Measurements from ENCODE around the gene SP100. TPM values are rescaled to one million over a fixed set of nuclear protein-coding genes. Genes with fewer than 3 reads are reported as not detected.

The SP100 gene
- total and polyA plus RNA-seq, 2 donors (not counting 1 experiment from before 2014, with no cell fraction given), result 106 to 120 TPM

- no peak for TF ChIP-seq EZH2 (IDR thresholded peaks at IDR 0.05; ENCODE audit: low read length, missing control alignments)
- TF ChIP-seq CTCF (conservative IDR thresholded peaks at IDR 0.05 in 1 of 2, IDR thresholded peaks at IDR 0.05 in 1 of 2; ENCODE audit: low read depth in 1 of 2, low read length in 2 of 2), result no peak
- no peaks in the 10 kb centered on the region for H4K20me1 ChIP-seq (ENCODE audit: control insufficient read depth, extremely low read depth, insufficient read depth, low read length)
- no peaks in the 10 kb centered on the region for H3K9me3 ChIP-seq (ENCODE audit: control insufficient read depth, insufficient read depth, low read depth, low read length)
- no peak overlapping the region for H3K27ac ChIP-seq (ENCODE audit: insufficient read depth, low read length)
- no peaks in the 10 kb centered on the region for H3K4me1 ChIP-seq (ENCODE audit: control insufficient read depth, extremely low read depth, insufficient read depth, low read length)
- no peaks in the 10 kb centered on the region for H3K36me3 ChIP-seq (ENCODE audit: control insufficient read depth, insufficient read depth, low read length)
- no peak overlapping the region for H3K9ac ChIP-seq (ENCODE audit: insufficient read depth, low read length)
- H3K4me3 ChIP-seq (replicated peaks in 1 of 4; ENCODE audit: control extremely low read depth in 1 of 4, insufficient read depth in 1 of 4, low read depth in 3 of 4, low read length in 4 of 4), result no peak overlapping the region
- H3K79me2 ChIP-seq (ENCODE audit: control insufficient read depth, insufficient read depth, low read length), result no peaks in the 10 kb centered on the region
- H3K27me3 ChIP-seq (ENCODE audit: control insufficient read depth, insufficient read depth, low read length), result no peaks in the 10 kb centered on the region
- no peak overlapping the region for H2AFZ ChIP-seq (ENCODE audit: low read length)
- no peak for DNase-seq (ENCODE audit: low read depth in 2 of 2)
- no peak overlapping the region for H3K4me2 ChIP-seq (ENCODE audit: extremely low read depth, insufficient read depth, low read length)
Observed at GRCh38 chr2:230589497-230590015, 173.6 kb downstream of the SP100 start.

GRCh38 chr2:230590333-230590732 is 174.3 kb downstream of the SP100 start:
- H3K36me3 ChIP-seq (ENCODE audit: control insufficient read depth, insufficient read depth, low read length), result no peaks in the 10 kb centered on the region
- H3K27ac ChIP-seq (ENCODE audit: insufficient read depth, low read length), result no peak overlapping the region
- H3K79me2 ChIP-seq (ENCODE audit: control insufficient read depth, insufficient read depth, low read length), result no peaks in the 10 kb centered on the region
- no peak overlapping the region for H3K9ac ChIP-seq (ENCODE audit: insufficient read depth, low read length)
- H3K4me2 ChIP-seq (ENCODE audit: extremely low read depth, insufficient read depth, low read length), result no peak overlapping the region
- no peak for TF ChIP-seq EZH2 (IDR thresholded peaks at IDR 0.05; ENCODE audit: low read length, missing control alignments)
- no peak for TF ChIP-seq CTCF (conservative IDR thresholded peaks at IDR 0.05 in 1 of 2, IDR thresholded peaks at IDR 0.05 in 1 of 2; ENCODE audit: low read depth in 1 of 2, low read length in 2 of 2)
- no peaks in the 10 kb centered on the region for H3K4me1 ChIP-seq (ENCODE audit: control insufficient read depth, extremely low read depth, insufficient read depth, low read length)
- no peak overlapping the region for H3K4me3 ChIP-seq (replicated peaks in 1 of 4; ENCODE audit: control extremely low read depth in 1 of 4, insufficient read depth in 1 of 4, low read depth in 3 of 4, low read length in 4 of 4)
- no peaks in the 10 kb centered on the region for H3K27me3 ChIP-seq (ENCODE audit: control insufficient read depth, insufficient read depth, low read length)
- DNase-seq (ENCODE audit: low read depth in 2 of 2), result no peak
- no peaks in the 10 kb centered on the region for H3K9me3 ChIP-seq (ENCODE audit: control insufficient read depth, insufficient read depth, low read depth, low read length)
- no peaks in the 10 kb centered on the region for H4K20me1 ChIP-seq (ENCODE audit: control insufficient read depth, extremely low read depth, insufficient read depth, low read length)
- H2AFZ ChIP-seq (ENCODE audit: low read length), result no peak overlapping the region

GRCh38 chr2:230591850-230592249 is 175.8 kb downstream of the SP100 start:
- TF ChIP-seq CTCF (conservative IDR thresholded peaks at IDR 0.05 in 1 of 2, IDR thresholded peaks at IDR 0.05 in 1 of 2; ENCODE audit: low read depth in 1 of 2, low read length in 2 of 2), result no peak
- TF ChIP-seq EZH2 (IDR thresholded peaks at IDR 0.05; ENCODE audit: low read length, missing control alignments), result no peak
- no peaks in the 10 kb centered on the region for H4K20me1 ChIP-seq (ENCODE audit: control insufficient read depth, extremely low read depth, insufficient read depth, low read length)
- H3K4me3 ChIP-seq (replicated peaks in 1 of 4; ENCODE audit: control extremely low read depth in 1 of 4, insufficient read depth in 1 of 4, low read depth in 3 of 4, low read length in 4 of 4), result no peak overlapping the region

More at GRCh38 chr2:230591850-230592249, 175.8 kb downstream of the SP100 start:
- no peak overlapping the region for H3K4me2 ChIP-seq (ENCODE audit: extremely low read depth, insufficient read depth, low read length)
- H3K27me3 ChIP-seq (ENCODE audit: control insufficient read depth, insufficient read depth, low read length), result no peaks in the 10 kb centered on the region
- H3K79me2 ChIP-seq (ENCODE audit: control insufficient read depth, insufficient read depth, low read length), result no peaks in the 10 kb centered on the region
- no peaks in the 10 kb centered on the region for H3K9me3 ChIP-seq (ENCODE audit: control insufficient read depth, insufficient read depth, low read depth, low read length)
- H3K4me1 ChIP-seq (ENCODE audit: control insufficient read depth, extremely low read depth, insufficient read depth, low read length), result no peaks in the 10 kb centered on the region
- no peak overlapping the region for H3K27ac ChIP-seq (ENCODE audit: insufficient read depth, low read length)
- no peak overlapping the region for H3K9ac ChIP-seq (ENCODE audit: insufficient read depth, low read length)
- H3K36me3 ChIP-seq (ENCODE audit: control insufficient read depth, insufficient read depth, low read length), result no peaks in the 10 kb centered on the region
- H2AFZ ChIP-seq (ENCODE audit: low read length), result no peak overlapping the region
- no peak for DNase-seq (ENCODE audit: low read depth in 2 of 2)
